ENCODE measurements around the gene APOBEC2. TPM values are rescaled to one million over a fixed set of nuclear protein-coding genes. Genes with fewer than 3 reads are reported as not detected.

The APOBEC2 gene
- total RNA-seq, 1 experiment from 2014 or later: not detected

DNA sequence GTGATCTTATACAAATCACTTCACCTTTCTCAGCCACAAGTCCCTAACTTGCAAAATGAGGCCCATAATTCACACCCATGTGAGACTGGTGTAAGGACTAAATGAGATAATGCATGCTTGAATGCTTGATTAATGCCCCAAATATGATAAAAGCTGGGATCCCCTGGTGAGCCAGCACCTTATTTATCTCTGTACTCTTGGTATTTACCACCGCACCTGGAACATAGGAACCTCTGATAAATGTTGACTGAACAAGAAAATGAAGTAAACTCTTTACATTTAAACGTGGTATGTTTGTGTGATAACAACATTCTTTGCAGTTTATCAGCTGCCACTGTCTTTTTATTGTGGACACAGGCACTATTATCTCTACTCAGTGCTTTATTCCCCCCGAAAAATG is 2.5 kb upstream of the APOBEC2 start:
- TF ChIP-seq, protein P1, sequence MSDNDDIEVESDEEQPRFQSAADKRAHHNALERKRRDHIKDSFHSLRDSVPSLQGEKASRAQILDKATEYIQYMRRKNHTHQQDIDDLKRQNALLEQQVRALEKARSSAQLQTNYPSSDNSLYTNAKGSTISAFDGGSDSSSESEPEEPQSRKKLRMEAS (IDR thresholded peaks at IDR 0.05): no peak
- no peak for TF ChIP-seq SP1 (IDR thresholded peaks at IDR 0.05; ENCODE audit: low read depth)
- TF ChIP-seq POLR2A (IDR thresholded peaks at IDR 0.05; ENCODE audit: borderline replicate concordance, extremely low read depth, insufficient read depth, insufficient read length): no peak
- TF ChIP-seq ZFX (IDR thresholded peaks at IDR 0.05): no peak
- TF ChIP-seq POLR2AphosphoS5 (IDR thresholded peaks at IDR 0.05; ENCODE audit: low read depth, low read length): no peak
- no peak for TF ChIP-seq FOSL1 (IDR thresholded peaks at IDR 0.05; ENCODE audit: low read depth)
- TF ChIP-seq EZH2 (IDR thresholded peaks at IDR 0.05): no peak
- TF ChIP-seq, protein P2, sequence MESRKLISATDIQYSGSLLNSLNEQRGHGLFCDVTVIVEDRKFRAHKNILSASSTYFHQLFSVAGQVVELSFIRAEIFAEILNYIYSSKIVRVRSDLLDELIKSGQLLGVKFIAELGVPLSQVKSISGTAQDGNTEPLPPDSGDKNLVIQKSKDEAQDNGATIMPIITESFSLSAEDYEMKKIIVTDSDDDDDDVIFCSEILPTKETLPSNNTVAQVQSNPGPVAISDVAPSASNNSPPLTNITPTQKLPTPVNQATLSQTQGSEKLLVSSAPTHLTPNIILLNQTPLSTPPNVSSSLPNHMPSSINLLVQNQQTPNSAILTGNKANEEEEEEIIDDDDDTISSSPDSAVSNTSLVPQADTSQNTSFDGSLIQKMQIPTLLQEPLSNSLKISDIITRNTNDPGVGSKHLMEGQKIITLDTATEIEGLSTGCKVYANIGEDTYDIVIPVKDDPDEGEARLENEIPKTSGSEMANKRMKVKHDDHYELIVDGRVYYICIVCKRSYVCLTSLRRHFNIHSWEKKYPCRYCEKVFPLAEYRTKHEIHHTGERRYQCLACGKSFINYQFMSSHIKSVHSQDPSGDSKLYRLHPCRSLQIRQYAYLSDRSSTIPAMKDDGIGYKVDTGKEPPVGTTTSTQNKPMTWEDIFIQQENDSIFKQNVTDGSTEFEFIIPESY (IDR thresholded peaks at IDR 0.05; ENCODE audit: extremely low read depth, insufficient replicate concordance, low read length): no peak
- TF ChIP-seq SRF (IDR thresholded peaks at IDR 0.05; ENCODE audit: low read depth): no peak
- TF ChIP-seq, protein P3, sequence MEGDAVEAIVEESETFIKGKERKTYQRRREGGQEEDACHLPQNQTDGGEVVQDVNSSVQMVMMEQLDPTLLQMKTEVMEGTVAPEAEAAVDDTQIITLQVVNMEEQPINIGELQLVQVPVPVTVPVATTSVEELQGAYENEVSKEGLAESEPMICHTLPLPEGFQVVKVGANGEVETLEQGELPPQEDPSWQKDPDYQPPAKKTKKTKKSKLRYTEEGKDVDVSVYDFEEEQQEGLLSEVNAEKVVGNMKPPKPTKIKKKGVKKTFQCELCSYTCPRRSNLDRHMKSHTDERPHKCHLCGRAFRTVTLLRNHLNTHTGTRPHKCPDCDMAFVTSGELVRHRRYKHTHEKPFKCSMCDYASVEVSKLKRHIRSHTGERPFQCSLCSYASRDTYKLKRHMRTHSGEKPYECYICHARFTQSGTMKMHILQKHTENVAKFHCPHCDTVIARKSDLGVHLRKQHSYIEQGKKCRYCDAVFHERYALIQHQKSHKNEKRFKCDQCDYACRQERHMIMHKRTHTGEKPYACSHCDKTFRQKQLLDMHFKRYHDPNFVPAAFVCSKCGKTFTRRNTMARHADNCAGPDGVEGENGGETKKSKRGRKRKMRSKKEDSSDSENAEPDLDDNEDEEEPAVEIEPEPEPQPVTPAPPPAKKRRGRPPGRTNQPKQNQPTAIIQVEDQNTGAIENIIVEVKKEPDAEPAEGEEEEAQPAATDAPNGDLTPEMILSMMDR (IDR thresholded peaks at IDR 0.05 in 2 of 3, conservative IDR thresholded peaks at IDR 0.05 in 1 of 3; ENCODE audit: borderline replicate concordance in 1 of 3, insufficient read depth in 1 of 3, low read depth in 2 of 3, low read length in 2 of 3): no peak
- no peaks in the 10 kb centered on the region for H3K79me2 ChIP-seq (ENCODE audit: insufficient read depth, low read length)
- no peaks in the 10 kb centered on the region for H3K4me1 ChIP-seq (ENCODE audit: control insufficient read depth in 1 of 2, insufficient read depth in 2 of 2, low read length in 2 of 2)
- no TSS peak for BruUV-seq (replicated peaks)
- ChIA-PET CTCF (no interaction called here), POLR2A (no interaction called here), RAD21 (ENCODE audit: low non-redundant PET in 1 of 2, low total read pairs in 2 of 2, uncharacterized antibody in 2 of 2, unreplicated experiment in 2 of 2) (no interaction called here)
- no peak overlapping the region for H2AFZ ChIP-seq (ENCODE audit: low read depth, low read length, poor library complexity, severe bottlenecking)
- no peak overlapping the region for H3K4me2 ChIP-seq (ENCODE audit: low read length)
- no peak overlapping the region for H3K27ac ChIP-seq (ENCODE audit: low read depth, low read length)
- no peaks in the 10 kb centered on the region for H3K9me2 ChIP-seq (ENCODE audit: insufficient read depth)
- intact Hi-C loops (cut with micrococcal nuclease): no loop called here
- ATAC-seq: no peak
- H3K9me3 ChIP-seq (ENCODE audit: control insufficient read depth in 1 of 2, insufficient read depth in 1 of 2, low read depth in 1 of 2, low read length in 2 of 2): no peaks in the 10 kb centered on the region
- no peaks in the 10 kb centered on the region for H4K20me1 ChIP-seq (ENCODE audit: insufficient read depth)
- DNase-seq (ENCODE audit: low read depth, low spot score): no peak
- no peaks in the 10 kb centered on the region for H3K27me3 ChIP-seq (ENCODE audit: insufficient read depth, low read length)
- no peaks in the 10 kb centered on the region for H3K36me3 ChIP-seq (ENCODE audit: control insufficient read depth in 1 of 2, insufficient read depth in 2 of 2, low read length in 2 of 2)
- no peak overlapping the region for H3K9ac ChIP-seq (ENCODE audit: low read length)
- H3K4me3 ChIP-seq (replicated peaks in 1 of 2; ENCODE audit: low read depth in 1 of 2, low read length in 2 of 2): no peak overlapping the region
